Iris pigment epithelial cell (primary cell): ENCODE measurements around the gene NUDT21.
"Not testable (repeated sequence)": the region's sequence is repeated elsewhere in the genome, so short reads cannot be mapped to it uniquely, and the experiment has no call there.

Experiments
- DNase-seq: peaks from one replicate; pipeline ENCODE4 v3.0.0-alpha.2; 2011; ENCODE audit warnings: low read depth

NUDT21 gene

GRCh38 chr16:56450986-56451752 lies at the start of gene NUDT21, which contains the start of gene OGFOD1:
NUDT21 (minus strand) TSS chr16:56451332; CDS start chr16:56451202, 130 bp downstream.
OGFOD1 (plus strand) TSS chr16:56451554; CDS start chr16:56451613, 59 bp downstream.
- peak; percentile 99 for DNase-seq

- DNase-seq = no peak
Measured at GRCh38 chr16:56493815-56494214, 42.7 kb upstream of the NUDT21 start.

- peak; percentile 58 for DNase-seq
Measured at GRCh38 chr16:56493126-56493525, 42.0 kb upstream of the NUDT21 start.

- DNase-seq = no peak
Measured at GRCh38 chr16:56491657-56492261, 40.6 kb upstream of the NUDT21 start.

- DNase-seq = not testable (repeated sequence)
Measured at GRCh38 chr16:56488868-56489267, 37.7 kb upstream of the NUDT21 start.

- no peak for DNase-seq
Measured at GRCh38 chr16:56488035-56488434, 36.9 kb upstream of the NUDT21 start.

- DNase-seq = no peak
Measured at GRCh38 chr16:56483394-56483793, 32.3 kb upstream of the NUDT21 start.

GRCh38 chr16:56482683-56483236 lies 31.6 kb upstream of the NUDT21 start:
- DNase-seq = no peak

- peak; percentile 81 for DNase-seq
Measured at GRCh38 chr16:56481468-56482122, 30.5 kb upstream of the NUDT21 start.

- DNase-seq = peak; percentile 27
Measured at GRCh38 chr16:56480776-56481467, 29.8 kb upstream of the NUDT21 start.

GRCh38 chr16:56479469-56479868 lies 28.3 kb upstream of the NUDT21 start:
- DNase-seq = no peak

- DNase-seq = no peak
Measured at GRCh38 chr16:56478281-56479049, 27.3 kb upstream of the NUDT21 start.

GRCh38 chr16:56477096-56477878 lies 26.2 kb upstream of the NUDT21 start:
- DNase-seq = peak; percentile 95

- no peak for DNase-seq
Measured at GRCh38 chr16:56475201-56475600, 24.1 kb upstream of the NUDT21 start.

- DNase-seq = no peak
Measured at GRCh38 chr16:56470666-56471065, 19.5 kb upstream of the NUDT21 start.

- DNase-seq = no peak
Measured at GRCh38 chr16:56470232-56470631, 19.1 kb upstream of the NUDT21 start.

GRCh38 chr16:56469748-56470147 lies 18.6 kb upstream of the NUDT21 start:
- DNase-seq = no peak

- no peak for DNase-seq
Measured at GRCh38 chr16:56468800-56469199, 17.7 kb upstream of the NUDT21 start.

GRCh38 chr16:56466344-56466743 lies 15.2 kb upstream of the NUDT21 start:
- DNase-seq = no peak

- no peak for DNase-seq
Measured at GRCh38 chr16:56463153-56463552, 12.0 kb upstream of the NUDT21 start.
